GM21529 (cell line): ENCODE results near the gene NPPB.

Source experiments
- ATAC-seq: cut with Tn5 transposase; IDR thresholded peaks from one replicate; pipeline ENCODE4 v1.9.1; 2021; ENCODE audit not compliant: unreplicated experiment

The NPPB gene

GRCh38 chr1:11836955-11837766 is 21.6 kb downstream of the NPPB start:
- ATAC-seq, result no peak

- ATAC-seq, result no peak
Observed at GRCh38 chr1:11835441-11836225, 23.1 kb downstream of the NPPB start.

- no peak for ATAC-seq
Observed at GRCh38 chr1:11833900-11834299, 24.8 kb downstream of the NPPB start.

- ATAC-seq, result no peak
Observed at GRCh38 chr1:11833497-11833896, 25.2 kb downstream of the NPPB start.

GRCh38 chr1:11831945-11832725 is 26.6 kb downstream of the NPPB start:
- ATAC-seq, result no peak

- no peak for ATAC-seq
Observed at GRCh38 chr1:11828511-11828910, 30.2 kb downstream of the NPPB start.

- no peak for ATAC-seq
Observed at GRCh38 chr1:11826946-11827345, 31.8 kb downstream of the NPPB start.

GRCh38 chr1:11825131-11825530 is 33.6 kb downstream of the NPPB start:
- no peak for ATAC-seq

- no peak for ATAC-seq
Observed at GRCh38 chr1:11823366-11824137, 35.2 kb downstream of the NPPB start.

GRCh38 chr1:11822091-11822490 is 36.7 kb downstream of the NPPB start:
- no peak for ATAC-seq

GRCh38 chr1:11817192-11817591 is 41.6 kb downstream of the NPPB start:
- no peak for ATAC-seq

GRCh38 chr1:11813021-11813420 is 45.7 kb downstream of the NPPB start:
- ATAC-seq, result no peak
